Right hindlimb (tissue), 1 donor: ENCODE measurements around the gene HADH.
"Not testable (repeated sequence)": the region's sequence is repeated elsewhere in the genome, so short reads cannot be mapped to it uniquely, and the experiment has no call there.

Experiments
- DNase-seq: peaks from one replicate; pipeline ENCODE4 v3.0.0-alpha.2; 2018

The HADH gene

DNA sequence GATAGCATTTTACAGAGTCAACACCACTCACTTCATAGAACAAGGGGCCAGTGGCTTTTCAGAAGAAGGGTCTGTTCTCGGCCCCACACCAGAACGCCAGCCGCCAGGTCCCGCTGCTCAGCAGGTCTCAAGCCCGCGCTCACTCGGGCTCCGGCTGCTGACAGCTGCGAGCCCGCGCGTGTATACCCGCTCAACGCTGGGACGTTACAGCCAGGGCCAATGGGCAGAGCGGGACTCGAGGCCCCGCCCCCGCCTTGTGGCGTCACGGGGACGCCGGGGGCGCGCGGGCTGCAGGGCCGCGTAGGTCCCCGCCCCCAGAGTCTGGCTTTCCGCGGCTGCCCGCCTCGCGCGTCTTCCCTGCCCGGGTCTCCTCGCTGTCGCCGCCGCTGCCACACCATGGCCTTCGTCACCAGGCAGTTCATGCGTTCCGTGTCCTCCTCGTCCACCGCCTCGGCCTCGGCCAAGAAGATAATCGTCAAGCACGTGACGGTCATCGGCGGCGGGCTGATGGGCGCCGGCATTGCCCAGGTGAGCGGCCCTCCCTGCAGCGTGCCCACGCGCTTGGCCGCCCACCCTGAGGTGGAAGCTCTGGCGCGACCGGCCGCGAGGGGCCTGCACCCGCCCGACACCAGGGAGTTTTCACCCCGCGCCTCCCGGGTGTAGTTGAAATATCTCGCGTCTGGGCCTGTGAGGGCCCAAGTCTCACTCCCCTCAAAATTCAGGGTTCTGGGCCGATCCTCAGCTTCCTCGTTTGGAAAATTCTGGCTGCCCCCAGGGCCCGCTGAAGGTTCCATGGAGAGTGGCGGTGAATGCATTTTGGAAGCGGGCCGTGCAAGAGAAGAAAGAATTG, at the start of gene HADH:
Gene HADH, plus strand, starts transcription at position 353 of the 850 bp plus-strand sequence. Its CDS starts 44 bp downstream, at position 397.
- DNase-seq, result peak; percentile 96

DNA sequence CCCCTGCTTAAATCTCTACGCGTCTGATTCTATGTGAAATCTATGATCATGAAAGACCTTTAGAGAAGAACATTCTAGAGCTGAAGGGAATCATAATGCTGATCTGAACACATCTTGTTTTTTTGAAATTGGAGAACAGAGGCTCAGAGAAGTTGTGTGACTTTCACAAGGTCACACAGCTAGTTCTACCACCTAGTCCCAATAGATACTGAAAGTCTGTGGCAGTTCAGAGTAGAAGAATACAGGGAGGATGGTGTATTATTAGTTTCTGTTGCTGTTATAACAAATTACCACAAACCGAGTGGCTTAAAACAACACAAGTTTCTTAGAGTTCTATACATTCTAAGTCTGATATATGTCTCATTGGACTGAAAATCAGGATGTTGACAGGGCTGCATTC, 43.9 kb upstream of the HADH start:
- no peak for DNase-seq

DNA sequence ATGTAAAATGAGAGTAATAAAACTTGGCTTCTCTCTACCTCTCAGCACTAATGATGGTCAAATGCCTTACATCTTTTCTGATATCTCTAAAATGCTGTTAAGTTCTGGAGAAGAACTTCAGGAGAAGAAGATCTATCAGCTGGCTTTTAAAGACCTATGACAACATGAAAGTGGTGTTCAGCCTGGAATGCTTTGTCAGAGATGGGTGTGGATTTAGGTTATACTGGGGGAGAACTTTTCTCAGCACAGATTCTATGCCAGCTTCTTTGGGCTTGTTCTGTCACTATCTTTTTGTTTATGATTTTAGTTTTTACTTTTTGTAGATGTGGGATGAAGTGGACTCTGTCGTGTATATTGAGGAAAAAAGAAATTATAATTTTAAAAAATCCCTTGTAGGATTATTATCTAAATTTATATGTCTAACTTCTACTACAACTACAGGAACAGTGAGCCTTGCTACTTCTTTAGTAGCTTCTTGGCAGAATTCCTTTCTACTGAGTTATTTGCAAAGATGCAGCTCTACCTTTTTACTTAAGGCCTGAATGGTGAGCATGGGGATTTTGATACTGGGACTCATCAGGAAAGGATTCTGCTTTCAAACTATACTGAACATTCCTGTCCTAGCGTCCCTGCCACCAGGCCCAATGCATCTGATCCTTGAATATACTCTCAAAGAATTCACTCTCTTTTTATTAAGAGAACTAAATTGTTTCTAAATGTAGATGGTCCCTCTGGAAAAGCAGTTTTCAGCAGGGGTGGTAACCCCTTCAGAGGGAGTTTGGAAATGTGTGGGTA, 38.7 kb upstream of the HADH start:
- DNase-seq, result no peak

DNA sequence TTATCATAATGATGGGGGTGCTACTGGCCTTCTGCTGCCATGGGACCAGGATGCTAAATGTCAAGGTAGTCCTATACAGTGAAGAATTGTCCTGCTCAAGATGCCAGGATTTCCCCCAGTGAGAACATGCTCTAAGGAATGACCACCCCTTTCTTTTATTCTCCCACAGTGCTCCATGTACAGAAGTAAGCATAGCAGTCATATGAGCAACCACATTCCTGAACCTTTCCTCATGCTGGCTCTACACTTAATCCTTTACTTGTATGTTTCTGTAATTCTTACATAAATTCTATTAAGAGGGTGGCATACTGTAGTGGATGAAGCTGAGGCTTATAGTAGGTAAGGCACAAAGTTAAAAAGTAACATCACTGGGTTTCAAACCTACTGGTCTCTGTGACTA, 38.1 kb upstream of the HADH start:
- DNase-seq, result no peak

DNA sequence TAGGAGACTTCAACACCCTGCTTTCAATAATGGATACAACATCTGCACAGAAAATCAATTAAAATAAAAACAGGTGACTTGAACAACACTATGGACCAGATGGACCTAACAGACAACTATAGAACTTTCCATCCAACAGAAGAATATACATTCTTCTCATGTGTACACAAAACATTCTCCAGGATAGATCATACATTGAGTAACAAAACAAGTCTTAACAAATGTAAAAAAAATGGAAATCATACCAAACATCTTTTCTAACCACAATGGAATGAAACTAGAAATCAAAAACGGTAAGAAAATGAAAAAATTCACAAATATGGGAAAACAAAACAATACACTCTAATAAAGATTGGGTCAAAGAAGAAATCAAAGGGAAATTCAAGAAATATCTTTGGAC, 33.7 kb upstream of the HADH start:
- DNase-seq, result no peak

DNA sequence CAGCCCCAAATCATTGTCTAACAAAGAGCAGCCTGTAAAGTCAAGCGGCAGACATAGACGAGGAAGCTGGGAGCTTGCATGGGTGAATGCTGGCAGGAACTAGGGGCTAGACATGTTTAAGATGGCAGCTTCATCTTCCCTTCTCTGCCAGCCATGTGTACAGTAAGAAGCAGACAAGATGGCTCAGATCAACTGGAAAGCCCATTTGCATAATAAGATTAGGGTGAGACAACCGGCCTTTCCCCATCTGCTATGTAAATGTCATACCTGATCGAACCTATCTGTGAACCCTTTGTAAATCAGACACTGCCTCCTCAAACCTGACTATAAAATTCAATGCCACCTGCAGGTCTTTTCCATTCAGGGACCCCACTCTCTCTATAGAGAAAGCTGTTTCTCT, 22.8 kb upstream of the HADH start:
- DNase-seq, result no peak

DNA sequence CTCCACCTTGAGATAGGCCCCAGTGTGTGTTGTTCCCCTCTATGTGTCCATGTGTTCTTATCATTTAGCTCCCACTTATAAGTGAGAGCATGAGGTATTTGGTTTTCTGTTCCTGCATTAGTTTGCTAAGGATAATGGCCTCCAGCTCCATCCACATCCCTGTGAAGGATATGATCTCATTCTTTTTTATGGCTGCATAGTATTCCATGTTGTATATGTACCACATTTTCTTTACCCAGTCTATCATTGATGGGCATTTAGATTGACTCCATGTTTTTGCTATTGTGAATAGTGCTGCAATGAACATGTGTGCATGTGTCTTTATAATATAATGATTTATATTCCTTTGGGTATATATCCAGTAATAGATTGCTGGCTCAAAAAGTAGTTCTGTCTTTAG, 22.2 kb upstream of the HADH start:
- not testable (repeated sequence) for DNase-seq

DNA sequence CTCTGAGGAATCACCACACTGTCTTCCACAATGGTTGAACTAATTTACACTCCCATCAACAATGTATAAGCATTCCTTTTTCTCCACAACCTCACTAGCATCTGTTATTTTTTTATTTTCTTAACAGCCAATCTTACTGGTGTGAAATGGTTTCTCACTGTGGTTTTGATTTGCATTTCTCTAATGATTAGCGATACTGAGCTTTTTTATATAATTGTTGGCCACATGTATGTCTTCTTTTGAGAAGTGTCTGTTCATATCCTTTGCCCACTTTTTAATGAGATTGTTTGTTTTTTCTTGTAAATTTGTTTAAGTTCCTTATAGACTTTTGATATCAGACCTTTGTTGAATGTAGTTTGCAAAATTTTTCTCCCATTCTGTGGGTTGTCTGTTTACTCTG, 21.8 kb upstream of the HADH start:
- DNase-seq, result not testable (repeated sequence)

DNA sequence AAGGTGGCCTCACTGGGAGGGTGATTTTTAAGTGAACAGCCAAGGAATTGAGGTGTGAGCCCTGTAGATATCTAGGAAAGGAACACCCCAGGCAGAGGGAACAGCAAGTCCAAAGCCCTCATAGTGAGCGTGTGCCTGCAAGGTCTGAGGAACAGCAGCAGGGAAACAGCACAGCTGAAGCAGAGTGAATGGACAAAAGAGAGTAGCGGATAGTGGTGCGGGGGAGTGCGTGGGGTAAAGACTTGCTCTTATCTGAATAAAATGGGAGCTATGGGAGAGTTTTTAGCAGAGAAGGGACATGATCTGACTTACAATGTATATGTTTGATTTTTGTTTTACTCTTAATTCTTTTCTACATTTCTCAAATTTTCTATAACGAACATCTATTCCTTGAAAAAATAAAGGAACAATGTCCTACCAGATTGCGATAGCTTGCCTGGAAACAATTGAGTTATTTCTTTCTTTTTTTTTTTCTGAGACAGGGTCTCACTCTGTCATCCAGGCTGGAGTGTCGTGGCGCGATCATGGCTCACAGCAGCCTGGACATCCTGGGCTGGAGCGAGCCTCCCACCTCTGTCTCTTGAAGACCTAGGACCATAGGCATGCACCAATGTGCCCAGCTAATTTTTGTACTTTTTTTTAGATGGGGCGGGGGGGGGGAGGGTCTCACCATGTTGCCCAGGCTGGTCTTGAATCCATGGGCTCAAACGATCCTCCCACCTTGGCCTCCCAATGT, 19.5 kb upstream of the HADH start:
- no peak for DNase-seq

DNA sequence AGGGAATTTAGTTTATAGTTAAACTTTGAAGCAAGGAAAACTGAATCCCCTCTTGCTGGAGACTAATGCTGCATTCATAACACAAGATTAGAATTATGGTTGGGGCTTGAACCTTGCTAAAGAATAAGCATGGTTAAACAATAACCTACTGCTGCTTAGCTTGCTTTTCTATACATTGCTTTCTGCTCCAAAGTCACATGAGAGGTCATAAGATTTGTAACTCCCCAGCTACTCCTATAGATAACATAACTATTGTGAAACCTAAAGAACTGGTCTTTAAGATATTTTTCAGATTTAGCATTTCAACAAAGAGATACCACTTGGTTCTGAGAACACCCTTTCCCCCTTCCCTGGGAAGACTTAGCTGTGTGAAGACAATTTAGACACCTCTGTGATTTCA, 17.1 kb upstream of the HADH start:
- DNase-seq, result no peak

DNA sequence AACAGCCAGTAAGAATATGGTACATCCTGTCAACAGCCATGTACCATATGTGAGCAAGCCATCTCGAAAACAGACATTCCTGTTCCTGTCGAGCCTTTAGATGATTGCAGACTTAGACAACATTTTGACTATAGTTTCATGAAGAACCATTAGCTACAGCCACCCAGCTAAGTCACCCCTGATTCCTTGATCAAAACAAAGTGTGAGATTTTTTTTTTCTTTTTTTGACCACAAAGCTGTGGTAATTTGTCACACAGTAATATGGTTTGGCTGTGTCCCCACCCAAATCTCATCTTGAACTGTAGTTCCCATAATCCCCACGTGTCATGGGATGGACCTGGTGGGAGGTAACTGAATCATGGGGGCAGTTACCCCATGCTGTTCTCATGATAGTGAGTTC, 15.2 kb upstream of the HADH start:
- no peak for DNase-seq

DNA sequence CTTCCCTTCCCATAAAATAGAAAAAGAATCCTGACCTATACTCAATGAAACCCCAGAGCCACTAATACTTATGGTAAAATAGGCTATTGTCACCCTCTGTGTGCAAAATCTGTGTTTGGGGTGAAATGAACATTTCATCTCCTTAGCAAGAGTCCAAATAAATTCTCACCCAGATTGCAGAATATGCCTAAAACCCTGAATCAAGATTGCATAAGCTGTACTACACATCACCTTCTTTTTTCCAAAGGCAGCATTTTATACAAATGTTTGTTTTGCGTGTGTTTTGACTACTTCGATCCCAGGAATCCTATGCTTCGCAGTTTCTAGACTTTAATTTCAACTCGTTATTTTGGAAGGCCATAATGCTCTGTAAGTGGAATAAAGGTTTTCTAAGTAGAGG, 12.2 kb upstream of the HADH start:
- no peak for DNase-seq

DNA sequence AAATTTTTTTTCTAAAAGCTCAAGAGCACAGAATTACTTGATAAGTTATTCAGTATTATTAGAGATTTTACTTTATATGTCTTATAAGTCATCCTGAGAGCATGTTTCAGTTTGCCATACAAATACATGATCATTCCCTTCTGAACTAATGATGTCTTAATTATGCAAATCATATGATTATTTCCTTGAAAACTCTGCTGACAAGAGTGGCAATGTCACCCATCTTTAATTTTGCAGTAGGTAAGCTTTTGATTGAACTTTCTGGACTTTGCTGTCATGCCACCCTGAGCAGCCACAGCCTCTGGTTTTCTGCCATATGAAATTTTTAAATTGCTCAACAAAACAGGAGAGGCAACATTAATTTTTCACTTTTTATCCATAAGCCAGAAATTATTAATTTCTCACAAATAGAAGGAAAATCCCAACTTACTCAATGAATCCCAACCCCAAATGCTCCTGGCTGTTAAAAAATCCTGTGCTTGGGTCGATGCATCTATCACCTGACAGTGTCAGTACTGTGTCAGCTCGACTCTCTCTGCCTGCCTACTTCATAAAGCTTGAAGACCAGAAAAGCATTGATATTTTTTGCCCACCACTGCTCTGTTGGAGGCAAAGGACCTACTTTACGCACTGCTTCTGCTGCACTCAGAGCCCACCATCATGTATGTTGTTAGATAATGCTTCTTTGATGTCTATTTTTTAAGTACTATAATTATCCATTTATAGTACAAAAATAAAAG, 11.6 kb upstream of the HADH start:
- DNase-seq, result no peak

DNA sequence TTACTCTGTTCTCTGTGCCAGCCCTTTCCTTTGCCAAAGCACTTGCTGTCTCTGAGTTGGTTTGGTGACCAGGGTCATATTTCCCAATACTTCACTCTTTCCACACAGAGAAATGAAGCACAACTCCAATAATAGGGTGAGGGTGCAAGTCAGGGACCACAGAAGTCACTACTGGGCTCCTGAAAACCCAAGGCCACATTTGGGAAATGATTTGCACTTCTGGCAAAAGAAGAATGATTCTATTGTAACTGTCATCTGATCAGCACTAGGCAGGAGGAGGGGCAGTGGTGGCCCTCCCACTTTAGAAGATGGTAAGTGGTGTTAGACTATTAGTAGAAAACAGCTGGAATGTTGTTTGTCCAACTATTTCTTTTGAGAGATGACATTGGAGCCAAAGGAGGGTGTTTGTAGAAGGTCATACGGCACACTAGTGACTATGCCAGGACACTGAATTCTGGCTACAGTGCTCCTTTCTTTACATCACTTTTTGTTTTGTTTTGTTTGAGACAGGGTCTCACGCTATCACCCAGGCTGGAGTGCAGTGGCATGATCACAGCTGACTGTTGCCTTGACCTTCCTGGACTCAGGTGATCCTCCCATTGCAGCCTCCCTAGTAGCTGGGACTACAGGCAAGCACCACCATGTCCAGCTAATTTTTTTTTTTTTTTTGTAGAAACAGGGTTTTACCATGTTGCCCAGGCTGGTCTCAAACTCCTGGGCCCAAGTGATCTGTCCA, 10.8 kb upstream of the HADH start:
- no peak for DNase-seq

DNA sequence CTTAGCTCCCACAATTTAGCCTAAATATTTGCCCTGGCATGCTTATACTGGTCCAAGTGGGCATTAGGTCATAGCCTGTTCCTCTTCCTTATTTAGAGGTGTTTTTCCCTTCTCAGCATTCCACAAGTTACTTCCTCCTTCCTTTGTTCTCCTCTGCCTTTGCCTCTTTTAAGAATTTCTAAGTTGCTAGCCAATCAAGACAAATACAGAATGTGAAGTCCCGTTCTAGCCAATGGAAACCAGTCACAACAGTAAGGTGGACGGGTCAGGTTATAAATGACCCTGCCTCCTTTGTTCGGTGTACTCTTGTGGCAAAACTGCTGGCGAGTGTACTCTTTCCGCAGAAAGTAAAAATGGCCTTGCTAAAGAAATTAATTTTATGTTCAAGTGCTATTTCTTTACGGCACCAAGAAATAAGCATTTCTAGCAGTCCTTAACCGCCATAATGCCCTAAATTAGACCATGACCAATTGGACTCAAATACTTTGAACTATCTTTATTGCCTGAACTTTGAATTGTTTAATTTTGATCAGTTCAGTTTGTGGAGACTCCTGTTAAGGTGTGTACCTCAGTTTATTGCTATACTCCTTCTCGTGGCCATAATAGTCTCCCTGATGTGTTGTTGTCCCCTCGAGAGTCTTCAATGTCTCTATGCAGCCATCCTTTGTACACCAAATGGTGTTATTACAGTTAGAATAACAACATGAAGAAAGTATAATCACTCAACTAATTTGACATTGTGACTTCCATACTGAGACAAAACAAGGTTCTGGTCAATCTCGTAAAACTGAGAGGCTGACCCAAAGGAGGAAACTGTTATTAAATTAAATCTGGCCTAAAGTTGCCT, 1.6 kb upstream of the HADH start:
- no peak for DNase-seq

DNA sequence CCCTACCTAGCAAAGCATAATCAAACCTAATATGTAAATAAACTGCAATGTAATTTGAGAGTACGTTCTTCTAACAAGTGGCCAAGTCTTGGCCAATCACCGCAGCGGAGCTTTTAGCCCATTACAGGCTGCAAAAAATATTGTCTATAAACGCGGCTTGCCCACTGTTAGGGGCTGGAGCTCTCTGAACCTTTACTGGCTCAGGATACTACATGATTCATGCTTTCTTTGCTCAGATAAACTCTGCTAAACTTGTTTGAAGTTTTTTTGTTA, 990 bp upstream of the HADH start:
- DNase-seq, result no peak

DNA sequence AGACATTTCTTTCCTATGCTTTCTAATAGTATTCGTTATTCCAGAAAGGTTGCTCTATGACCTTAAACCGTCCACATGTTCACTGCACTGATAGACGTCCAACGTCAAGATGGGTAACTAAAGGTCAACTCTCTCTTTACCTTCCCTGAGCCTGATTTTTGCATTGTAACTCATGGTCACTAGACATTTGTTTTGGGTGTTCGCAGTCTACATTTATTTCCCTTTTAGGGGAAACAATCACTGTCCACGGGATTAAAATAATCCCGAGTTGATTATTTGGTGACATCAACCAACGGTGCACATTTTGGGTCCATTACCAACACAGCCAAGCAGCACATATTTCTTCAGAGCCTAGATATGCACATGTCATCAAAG, 540 bp upstream of the HADH start:
- no peak for DNase-seq

DNA sequence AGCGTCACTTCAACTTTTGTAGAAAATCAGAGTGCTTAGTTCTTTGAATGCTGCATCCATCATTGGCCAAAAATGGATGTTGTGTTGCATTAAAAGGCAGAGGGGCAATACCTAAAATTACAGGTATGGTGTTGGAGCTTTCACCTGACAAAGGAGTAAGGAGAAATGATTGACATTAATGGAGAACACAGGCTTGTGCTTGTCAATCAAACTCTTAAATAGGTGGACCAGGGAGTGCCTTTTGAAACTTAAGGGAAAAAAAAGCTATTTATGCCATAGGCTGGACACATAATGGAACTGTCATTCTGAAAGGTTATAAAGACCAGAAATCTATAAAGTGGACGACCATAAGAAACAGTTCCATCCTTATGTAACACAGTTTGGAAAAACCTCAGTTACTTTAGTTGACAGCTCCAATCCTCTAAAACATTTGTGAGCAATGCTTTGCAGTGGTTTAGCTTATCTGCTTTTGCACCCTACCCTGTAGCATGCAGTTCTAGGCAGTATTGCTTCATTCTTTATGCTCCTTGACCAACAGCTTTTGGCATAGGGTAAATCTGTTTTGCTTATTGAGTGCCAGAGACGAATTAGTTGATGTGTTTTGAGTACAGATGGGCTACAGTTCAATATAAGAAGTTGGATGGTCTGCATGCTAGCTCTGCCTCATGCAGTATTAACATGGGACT, 2.4 kb downstream of the HADH start:
- DNase-seq, result no peak

DNA sequence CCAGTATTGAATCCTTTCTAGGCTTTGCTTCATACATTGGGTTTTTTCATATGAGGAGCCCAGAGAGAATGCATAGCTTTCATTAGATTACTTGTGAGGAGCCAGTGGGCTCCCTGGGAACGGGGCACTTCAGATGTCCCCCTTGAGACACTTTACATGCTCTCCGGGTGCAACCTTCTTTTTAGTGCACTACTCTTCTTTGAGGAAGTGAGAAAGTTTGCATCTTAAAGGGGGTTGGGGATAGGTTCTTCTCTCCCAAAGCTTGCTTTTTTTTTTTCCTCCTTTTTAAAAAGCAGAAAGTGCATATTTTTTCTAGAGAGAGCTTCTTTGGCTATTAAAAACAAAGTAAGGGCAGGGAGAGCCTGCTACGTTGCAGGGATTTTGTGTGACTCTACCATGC, 4.3 kb downstream of the HADH start:
- no peak for DNase-seq

DNA sequence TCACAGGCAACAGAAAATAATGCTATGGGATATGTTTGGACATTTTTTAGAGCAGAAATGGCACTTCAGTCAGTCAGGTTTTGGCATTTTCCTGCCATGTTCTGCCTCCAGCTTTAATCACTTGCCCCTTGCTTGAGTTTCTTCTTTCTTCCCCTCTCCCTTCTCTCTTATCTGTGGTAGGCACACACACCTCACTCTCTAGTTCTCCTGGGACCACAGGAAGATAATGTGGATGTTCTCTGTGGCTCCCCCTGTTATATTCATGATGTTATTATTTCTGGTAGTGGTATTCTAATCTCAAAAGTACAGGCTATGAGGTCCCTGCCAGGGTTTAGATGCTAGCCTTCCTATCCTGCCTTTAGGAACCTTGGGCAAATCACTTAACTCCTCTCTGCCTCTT, 5.2 kb downstream of the HADH start:
- DNase-seq, result no peak
